ENCODE results near the gene FYB1. TPM values are rescaled to one million over a fixed set of nuclear protein-coding genes. Genes with fewer than 3 reads are reported as not detected.

The FYB1 gene
- total and polyA plus RNA-seq, 2 experiments from 2014 or later, result not detected

- H3K27me3 Mint-ChIP-seq (ENCODE audit: insufficient read depth, low read depth, poor library complexity), result peaks cover 2% of the 10 kb centered on the region
- no peaks in the 10 kb centered on the region for H4K20me1 ChIP-seq (replicated peaks; ENCODE audit: insufficient read depth)
- H3K4me2 ChIP-seq, result no peak overlapping the region
- no peaks in the 10 kb centered on the region for H3F3A ChIP-seq (replicated peaks; ENCODE audit: low read depth)
- H3K27ac Mint-ChIP-seq, result no peak overlapping the region
- ATAC-seq, result no peak
- no peaks in the 10 kb centered on the region for H3K79me2 ChIP-seq (replicated peaks; ENCODE audit: insufficient read depth)
- no peak overlapping the region for H3K27ac ChIP-seq (ENCODE audit: low read depth)
- H3K4me1 Mint-ChIP-seq, result no peaks in the 10 kb centered on the region; the same call in 1 of the 3 replicates
- no peaks in the 10 kb centered on the region for H3K4me1 ChIP-seq (ENCODE audit: insufficient read depth)
- no peaks in the 10 kb centered on the region; the same call in 1 of the 2 replicates for H3K9me2 ChIP-seq (ENCODE audit: insufficient read depth)
- DNase-seq (ENCODE audit: low spot score), result no peak
- TF ChIP-seq ETS1 (IDR thresholded peaks at IDR 0.05) (no peak), ZNF114 (CRISPR knock-in tag; IDR thresholded peaks at IDR 0.05) (no peak), JUNB (IDR thresholded peaks at IDR 0.05; ENCODE audit: unreplicated experiment) (no peak), POLR2AphosphoS5 (IDR thresholded peaks at IDR 0.05; ENCODE audit: low read depth) (no peak), CREB1 (CRISPR knock-in tag; IDR thresholded peaks at IDR 0.05; ENCODE audit: low read depth) (no peak), ZNF462 (CRISPR knock-in tag; IDR thresholded peaks at IDR 0.05) (no peak), ZNF331 (CRISPR knock-in tag; IDR thresholded peaks at IDR 0.05; ENCODE audit: low read depth) (no peak), NANOG (IDR thresholded peaks at IDR 0.05; ENCODE audit: borderline replicate concordance) (no peak), STAT1 (IDR thresholded peaks at IDR 0.05; ENCODE audit: unreplicated experiment) (no peak), EZH2phosphoT487 (IDR thresholded peaks at IDR 0.05; ENCODE audit: unreplicated experiment) (no peak), EZH2 (IDR thresholded peaks at IDR 0.05; ENCODE audit: low read depth, unreplicated experiment) (no peak)
- TF ChIP-seq, protein P1, sequence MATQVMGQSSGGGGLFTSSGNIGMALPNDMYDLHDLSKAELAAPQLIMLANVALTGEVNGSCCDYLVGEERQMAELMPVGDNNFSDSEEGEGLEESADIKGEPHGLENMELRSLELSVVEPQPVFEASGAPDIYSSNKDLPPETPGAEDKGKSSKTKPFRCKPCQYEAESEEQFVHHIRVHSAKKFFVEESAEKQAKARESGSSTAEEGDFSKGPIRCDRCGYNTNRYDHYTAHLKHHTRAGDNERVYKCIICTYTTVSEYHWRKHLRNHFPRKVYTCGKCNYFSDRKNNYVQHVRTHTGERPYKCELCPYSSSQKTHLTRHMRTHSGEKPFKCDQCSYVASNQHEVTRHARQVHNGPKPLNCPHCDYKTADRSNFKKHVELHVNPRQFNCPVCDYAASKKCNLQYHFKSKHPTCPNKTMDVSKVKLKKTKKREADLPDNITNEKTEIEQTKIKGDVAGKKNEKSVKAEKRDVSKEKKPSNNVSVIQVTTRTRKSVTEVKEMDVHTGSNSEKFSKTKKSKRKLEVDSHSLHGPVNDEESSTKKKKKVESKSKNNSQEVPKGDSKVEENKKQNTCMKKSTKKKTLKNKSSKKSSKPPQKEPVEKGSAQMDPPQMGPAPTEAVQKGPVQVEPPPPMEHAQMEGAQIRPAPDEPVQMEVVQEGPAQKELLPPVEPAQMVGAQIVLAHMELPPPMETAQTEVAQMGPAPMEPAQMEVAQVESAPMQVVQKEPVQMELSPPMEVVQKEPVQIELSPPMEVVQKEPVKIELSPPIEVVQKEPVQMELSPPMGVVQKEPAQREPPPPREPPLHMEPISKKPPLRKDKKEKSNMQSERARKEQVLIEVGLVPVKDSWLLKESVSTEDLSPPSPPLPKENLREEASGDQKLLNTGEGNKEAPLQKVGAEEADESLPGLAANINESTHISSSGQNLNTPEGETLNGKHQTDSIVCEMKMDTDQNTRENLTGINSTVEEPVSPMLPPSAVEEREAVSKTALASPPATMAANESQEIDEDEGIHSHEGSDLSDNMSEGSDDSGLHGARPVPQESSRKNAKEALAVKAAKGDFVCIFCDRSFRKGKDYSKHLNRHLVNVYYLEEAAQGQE (IDR thresholded peaks at IDR 0.05; ENCODE audit: unreplicated experiment), result no peak
- TF ChIP-seq, protein P2, sequence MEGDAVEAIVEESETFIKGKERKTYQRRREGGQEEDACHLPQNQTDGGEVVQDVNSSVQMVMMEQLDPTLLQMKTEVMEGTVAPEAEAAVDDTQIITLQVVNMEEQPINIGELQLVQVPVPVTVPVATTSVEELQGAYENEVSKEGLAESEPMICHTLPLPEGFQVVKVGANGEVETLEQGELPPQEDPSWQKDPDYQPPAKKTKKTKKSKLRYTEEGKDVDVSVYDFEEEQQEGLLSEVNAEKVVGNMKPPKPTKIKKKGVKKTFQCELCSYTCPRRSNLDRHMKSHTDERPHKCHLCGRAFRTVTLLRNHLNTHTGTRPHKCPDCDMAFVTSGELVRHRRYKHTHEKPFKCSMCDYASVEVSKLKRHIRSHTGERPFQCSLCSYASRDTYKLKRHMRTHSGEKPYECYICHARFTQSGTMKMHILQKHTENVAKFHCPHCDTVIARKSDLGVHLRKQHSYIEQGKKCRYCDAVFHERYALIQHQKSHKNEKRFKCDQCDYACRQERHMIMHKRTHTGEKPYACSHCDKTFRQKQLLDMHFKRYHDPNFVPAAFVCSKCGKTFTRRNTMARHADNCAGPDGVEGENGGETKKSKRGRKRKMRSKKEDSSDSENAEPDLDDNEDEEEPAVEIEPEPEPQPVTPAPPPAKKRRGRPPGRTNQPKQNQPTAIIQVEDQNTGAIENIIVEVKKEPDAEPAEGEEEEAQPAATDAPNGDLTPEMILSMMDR (conservative IDR thresholded peaks at IDR 0.05; ENCODE audit: low read depth in 2 of 2), result no peak
- H3K36me3 Mint-ChIP-seq (ENCODE audit: low read depth), result no peaks in the 10 kb centered on the region
- no peaks in the 10 kb centered on the region for H3K9me3 Mint-ChIP-seq
- no peak overlapping the region for H2AFZ ChIP-seq
- H3K4me3 ChIP-seq, result no peak overlapping the region
- H3K36me3 ChIP-seq (ENCODE audit: insufficient read depth), result no peaks in the 10 kb centered on the region
- no peak overlapping the region for H3K4me3 Mint-ChIP-seq
- no peaks in the 10 kb centered on the region for H3K27me3 ChIP-seq (ENCODE audit: insufficient read depth)
These were observed 21.8 kb downstream of the FYB1 start for GRCh38 chr5:39197556-39197955.

Measured in GM23338 (cell line).